ENCODE data around the gene SPATA3. TPM values are rescaled to one million over a fixed set of nuclear protein-coding genes. Genes with fewer than 3 reads are reported as not detected.

SPATA3 gene
- polyA plus RNA-seq, 2 of the 4 experiments (the other 2 are of a cell fraction) = not detected

- TF ChIP-seq ZSCAN20 (CRISPR knock-in tag; IDR thresholded peaks at IDR 0.05) (no peak), MAFK (IDR thresholded peaks at IDR 0.05; ENCODE audit: partially characterized antibody) (peak; percentile 19), KDM1A (IDR thresholded peaks at IDR 0.05; ENCODE audit: low read depth) (no peak)
- Histone ChIP-seq H3K27ac (no peak overlapping the region), H3K4me3 (no peak overlapping the region), H3K9me3 (no peaks in the 10 kb centered on the region), H3K4me2 (no peak overlapping the region), H3K4me1 (0 out of 3 replicates have a peak, but pooled peaks cover 2% of the 10 kb centered on the region)
- FAIRE-seq = no peak
- no peak for DNase-seq (ENCODE audit: low read depth in 1 of 2, low spot score in 1 of 2)
- ChIA-PET CTCF (interaction anchor here (0.7 to 8.4 kb wide), 15 partner anchors 8 to 427 kb away, joined by 3 to 116 read pairs (median 6); partner anchors contain the start of genes C2orf72, ITM2C and SPATA3), POLR2A (no interaction called here)
- WGBS (ENCODE audit: missing lambda C conversion rate) = 89% methylated on average over 9 of the region's 12 CpGs
- no peak for ATAC-seq
These were observed 10.2 kb upstream of the SPATA3 start for GRCh38 chr2:230985519-230986231.

DNA sequence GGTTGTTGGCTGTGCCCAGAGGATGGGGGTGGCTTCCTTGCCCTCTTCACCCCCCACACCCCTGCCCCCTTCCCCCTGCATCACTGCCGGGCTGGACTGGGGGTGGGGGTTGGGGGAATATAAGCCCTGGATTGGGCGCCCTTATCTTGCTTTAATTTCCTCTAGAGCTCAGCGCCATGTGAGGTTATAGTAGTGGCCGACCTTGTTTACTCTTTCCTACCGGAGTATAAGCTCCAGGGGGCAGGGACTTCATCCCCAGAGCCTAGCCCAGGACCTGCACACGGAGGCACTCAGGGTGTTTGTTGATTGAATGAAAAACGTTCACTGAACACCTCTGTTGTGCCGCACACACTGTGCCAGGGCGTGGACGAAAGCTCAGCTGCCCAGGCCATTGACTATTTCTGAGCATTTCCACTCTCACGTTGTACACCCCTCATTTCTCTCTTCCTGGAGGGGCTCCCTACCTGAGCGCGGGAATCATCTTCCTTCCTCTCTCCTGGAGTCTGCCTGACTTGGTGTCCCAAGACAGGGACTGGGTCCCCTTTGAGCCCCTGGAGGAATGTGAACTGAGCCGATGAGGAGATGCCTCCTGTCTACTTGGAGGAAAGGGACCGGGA is 9.3 kb upstream of the SPATA3 start:
- no peak; a peak in 3 of 6 replicates for ATAC-seq
- ChIA-PET POLR2A (interaction anchor here (1.1 to 1.2 kb wide), 2 partner anchors 122 to 163 kb away, joined by 4 to 6 read pairs; partner anchors contain the start of gene ITM2C), CTCF (interaction anchor here (0.6 to 8.4 kb wide), 51 partner anchors 8 to 240 kb away, joined by 3 to 116 read pairs (median 7); partner anchors contain the start of genes ITM2C, PSMD1 and SPATA3)
- TF ChIP-seq MAZ (IDR thresholded peaks at IDR 0.05; ENCODE audit: borderline replicate concordance, low read depth, low read length) = no peak
- no peak for TF ChIP-seq MYC (IDR thresholded peaks at IDR 0.05; ENCODE audit: borderline replicate concordance, low read length)
- TF ChIP-seq FOSB (CRISPR knock-in tag; IDR thresholded peaks at IDR 0.05) = no peak
- TF ChIP-seq EHMT2 (IDR thresholded peaks at IDR 0.05; ENCODE audit: low read depth) = no peak
- no peak for TF ChIP-seq KDM1A (IDR thresholded peaks at IDR 0.05; ENCODE audit: low read depth)
- no peak for TF ChIP-seq CHD2 (IDR thresholded peaks at IDR 0.05; ENCODE audit: low read length, partially characterized antibody)
- no peak for TF ChIP-seq RAD21 (conservative IDR thresholded peaks at IDR 0.05 in 1 of 2, IDR thresholded peaks at IDR 0.05 in 1 of 2)
- TF ChIP-seq ESRRA (IDR thresholded peaks at IDR 0.05; ENCODE audit: borderline replicate concordance, low read length) = no peak
- no peak for TF ChIP-seq SMC3 (IDR thresholded peaks at IDR 0.05)
- no peak for TF ChIP-seq HOXB13 (CRISPR knock-in tag; IDR thresholded peaks at IDR 0.05; ENCODE audit: low read depth)
- TF ChIP-seq MAFK (IDR thresholded peaks at IDR 0.05; ENCODE audit: partially characterized antibody) = no peak
- TF ChIP-seq, protein P1, sequence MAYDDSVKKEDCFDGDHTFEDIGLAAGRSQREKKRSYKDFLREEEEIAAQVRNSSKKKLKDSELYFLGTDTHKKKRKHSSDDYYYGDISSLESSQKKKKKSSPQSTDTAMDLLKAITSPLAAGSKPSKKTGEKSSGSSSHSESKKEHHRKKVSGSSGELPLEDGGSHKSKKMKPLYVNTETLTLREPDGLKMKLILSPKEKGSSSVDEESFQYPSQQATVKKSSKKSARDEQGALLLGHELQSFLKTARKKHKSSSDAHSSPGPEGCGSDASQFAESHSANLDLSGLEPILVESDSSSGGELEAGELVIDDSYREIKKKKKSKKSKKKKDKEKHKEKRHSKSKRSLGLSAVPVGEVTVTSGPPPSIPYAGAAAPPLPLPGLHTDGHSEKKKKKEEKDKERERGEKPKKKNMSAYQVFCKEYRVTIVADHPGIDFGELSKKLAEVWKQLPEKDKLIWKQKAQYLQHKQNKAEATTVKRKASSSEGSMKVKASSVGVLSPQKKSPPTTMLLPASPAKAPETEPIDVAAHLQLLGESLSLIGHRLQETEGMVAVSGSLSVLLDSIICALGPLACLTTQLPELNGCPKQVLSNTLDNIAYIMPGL (CRISPR knock-in tag; IDR thresholded peaks at IDR 0.05; ENCODE audit: borderline replicate concordance) = no peak
- TF ChIP-seq CBX2 (IDR thresholded peaks at IDR 0.05; ENCODE audit: borderline replicate concordance, low read depth) = no peak
- TF ChIP-seq USF2 (IDR thresholded peaks at IDR 0.05) = no peak
- TF ChIP-seq NFE2L2 (conservative IDR thresholded peaks at IDR 0.05; ENCODE audit: low read length) = no peak
- Histone ChIP-seq H3K4me1 (0 out of 3 replicates have a peak, but pooled peaks cover 2% of the 10 kb centered on the region), H3K4me3 (peak overlapping the region; percentile 50), H3K27ac (peak overlapping the region; percentile 71 to 84), H3K4me2 (peak overlapping the region; percentile 87), H3K9me3 (no peaks in the 10 kb centered on the region)
- DNase-seq (ENCODE audit: low read depth in 1 of 2, low spot score in 1 of 2) = no peak
- WGBS (ENCODE audit: missing lambda C conversion rate) = 70% methylated on average over 13 of the region's 15 CpGs
- no peak for FAIRE-seq
